HCT116 (cell line): ENCODE data around the gene EDDM3A. TPM values are rescaled to one million over a fixed set of nuclear protein-coding genes. Genes with fewer than 3 reads are reported as not detected.

ENCODE experiments used
- ATAC-seq: fragments of 200-7000 bp; cut with Tn5 transposase; 2 replicates; pipeline ENCODE4 v1.9.1; 2020; ENCODE audit warnings: mild to moderate bottlenecking, moderate library complexity
- BruUV-seq: library from RNA; stranded (reverse); fragments of 400-500 nt; replicated peaks from 2 replicates; lab custom pipeline; 2021; lab: Mats Ljungman, UMichigan
- CTCF ChIA-PET: fragments of 300-600 bp; sonication (Branson Sonifier 250); formaldehyde crosslinking; loops from one replicate; lab custom pipeline; 2021; ENCODE audit warnings: antibody characterized with exemption; lab: Charles Lee
- POLR2A ChIA-PET: fragments of 300-600, 350-600 bp; sonication (Branson Sonifier 250); formaldehyde crosslinking; loops from one replicate; lab custom pipeline; 2021; ENCODE audit warnings: antibody characterized with exemption; lab: Charles Lee
- RAD21 ChIA-PET, 2 experiments: fragments of 300-600 bp; sonication (Branson Sonifier 250); formaldehyde crosslinking; loops; one replicate each; lab custom pipeline; 2023; ENCODE audit warnings: low total read pairs in 2 of 2; ENCODE audit not compliant: uncharacterized antibody in 2 of 2, unreplicated experiment in 2 of 2, low non-redundant PET in 1 of 2; lab: Charles Lee
- DNase-seq: peaks from one replicate; pipeline ENCODE4 v3.0.0-alpha.2; 2010; ENCODE audit warnings: low read depth, low spot score
- H2AFZ ChIP-seq: fragments of 200-600 bp; shearing (Covaris generic), sonication (generic); 2 replicates; pipeline ENCODE4 v1.6.1; 2017; ENCODE audit warnings: low read depth, mixed run types, mixed read lengths, antibody characterized with exemption, low read length; ENCODE audit not compliant: poor library complexity, severe bottlenecking
- H3K27ac ChIP-seq: 2 replicates; pipeline ENCODE4 v1.5.1; 2012; ENCODE audit warnings: low read depth, low read length
- H3K27me3 ChIP-seq: fragments of 200-600 bp; sonication (generic); 2 replicates; pipeline ENCODE4 v1.6.1; 2016; ENCODE audit warnings: mixed run types, low read length, mixed read lengths; ENCODE audit not compliant: insufficient read depth
- H3K36me3 ChIP-seq, 2 experiments: fragments of 200-500 bp in 1 of 2; fragments of 200-600 bp in 1 of 2; sonication (Bioruptor generic) in 1 of 2; sonication (generic) in 1 of 2; 2 replicates each; pipeline versions ENCODE4 v1.5.1 to v1.6.1; 2014 to 2016; ENCODE audit warnings: low read length in 2 of 2, inconsistent platforms in 1 of 2, mixed read lengths in 1 of 2, mixed run types in 1 of 2; ENCODE audit not compliant: insufficient read depth in 2 of 2, control insufficient read depth in 1 of 2
- H3K4me1 ChIP-seq, 2 experiments: fragments of 200-600 bp in 1 of 2; sonication (generic) in 1 of 2; 2 replicates each; pipeline versions ENCODE4 v1.5.1 to v1.6.1; 2012 to 2017; ENCODE audit warnings: low read length in 2 of 2, inconsistent platforms in 1 of 2, mild to moderate bottlenecking in 1 of 2, mixed read lengths in 1 of 2, mixed run types in 1 of 2, moderate library complexity in 1 of 2; ENCODE audit not compliant: insufficient read depth in 2 of 2, control insufficient read depth in 1 of 2
- H3K4me2 ChIP-seq: fragments of 200-600 bp; sonication (generic); 2 replicates; pipeline ENCODE4 v1.6.1; 2017; ENCODE audit warnings: mixed run types, low read length, mixed read lengths
- H3K4me3 ChIP-seq, 2 experiments: fragments of 200-600 bp in 1 of 2; sonication (generic) in 1 of 2; replicated peaks in 1 of 2; 2 replicates each; pipeline ENCODE4 v1.5.1; 2011 to 2016; ENCODE audit warnings: low read length in 2 of 2, control low read depth in 1 of 2, low read depth in 1 of 2, mild to moderate bottlenecking in 1 of 2, mixed read lengths in 1 of 2, mixed run types in 1 of 2
- H3K79me2 ChIP-seq: fragments of 200-600 bp; sonication (generic); 2 replicates; pipeline ENCODE4 v1.6.1; 2017; ENCODE audit warnings: mild to moderate bottlenecking, mixed run types, low read length, moderate library complexity, mixed read lengths; ENCODE audit not compliant: insufficient read depth
- H3K9ac ChIP-seq: fragments of 200-600 bp; sonication (generic); 2 replicates; pipeline ENCODE4 v1.6.1; 2016; ENCODE audit warnings: low read length, mixed read lengths
- H3K9me2 ChIP-seq: fragments of 200-600 bp; sonication (generic), shearing (Covaris generic); 2 replicates; pipeline ENCODE4 v1.6.1; 2017; ENCODE audit warnings: mixed run types, mild to moderate bottlenecking, moderate library complexity; ENCODE audit not compliant: insufficient read depth
- H3K9me3 ChIP-seq, 2 experiments: fragments of 200-500 bp in 1 of 2; fragments of 200-600 bp in 1 of 2; sonication (Bioruptor generic) in 1 of 2; sonication (generic) in 1 of 2; 2 replicates each; pipeline ENCODE4 v1.6.1; 2014 to 2017; ENCODE audit warnings: low read length in 2 of 2, mixed read lengths in 2 of 2, inconsistent platforms in 1 of 2, low read depth in 1 of 2, mild to moderate bottlenecking in 1 of 2, mixed run types in 1 of 2, moderate library complexity in 1 of 2; ENCODE audit not compliant: control insufficient read depth in 1 of 2, insufficient read depth in 1 of 2
- H4K20me1 ChIP-seq: fragments of 200-600 bp; sonication (generic), shearing (Covaris generic); 2 replicates; pipeline ENCODE4 v1.6.1; 2017; ENCODE audit warnings: mixed run types, mild to moderate bottlenecking, moderate library complexity; ENCODE audit not compliant: insufficient read depth
- CBX3 ChIP-seq: IDR thresholded peaks from 2 replicates; pipeline ENCODE4 v1.6.1; 2012; ENCODE audit warnings: low read depth
- CEBPB ChIP-seq: IDR thresholded peaks from 2 replicates; pipeline ENCODE4 v1.6.1; 2012; ENCODE audit warnings: low read depth
- EGR1 ChIP-seq: IDR thresholded peaks from 2 replicates; pipeline ENCODE4 v1.6.1; 2012; ENCODE audit warnings: low read depth
- ELF1 ChIP-seq: IDR thresholded peaks from 2 replicates; pipeline ENCODE4 v1.6.1; 2012; ENCODE audit warnings: low read depth, borderline replicate concordance
- EZH2 ChIP-seq: fragments of 200-600 bp; sonication (generic); IDR thresholded peaks from 2 replicates; pipeline ENCODE4 v1.6.1; 2017; ENCODE audit warnings: antibody characterized with exemption, mixed run types
- EZH2phosphoT487 ChIP-seq: fragments of 200-600 bp; IDR thresholded peaks from 2 replicates; pipeline ENCODE4 v1.6.1; 2018; ENCODE audit warnings: antibody characterized with exemption, borderline replicate concordance
- FOSL1 ChIP-seq: IDR thresholded peaks from 2 replicates; pipeline ENCODE4 v1.6.1; 2012; ENCODE audit warnings: low read depth
- POLR2AphosphoS5 ChIP-seq: IDR thresholded peaks from 2 replicates; pipeline ENCODE4 v1.6.1; 2011; ENCODE audit warnings: mild to moderate bottlenecking, low read depth, low read length, moderate library complexity
- RAD21 ChIP-seq: IDR thresholded peaks from 2 replicates; pipeline ENCODE4 v1.6.1; 2012; ENCODE audit warnings: low read depth, mild to moderate bottlenecking
- SP1 ChIP-seq: IDR thresholded peaks from 2 replicates; pipeline ENCODE4 v1.6.1; 2012; ENCODE audit warnings: low read depth
- SRF ChIP-seq: IDR thresholded peaks from 2 replicates; pipeline ENCODE4 v1.6.1; 2012; ENCODE audit warnings: low read depth
- TCF7L2 ChIP-seq: IDR thresholded peaks from 2 replicates; pipeline ENCODE4 v1.7.0; 2011; ENCODE audit warnings: borderline replicate concordance, inconsistent platforms; ENCODE audit not compliant: insufficient read depth, insufficient read length; ENCODE audit errors: extremely low read depth
- YY1 ChIP-seq: IDR thresholded peaks from 2 replicates; pipeline ENCODE4 v1.6.1; 2011; ENCODE audit warnings: low read length, low read depth, moderate library complexity, mild to moderate bottlenecking; ENCODE audit not compliant: insufficient replicate concordance; ENCODE audit errors: extremely low read depth
- ZBTB33 ChIP-seq: IDR thresholded peaks from 2 replicates; pipeline ENCODE4 v1.6.1; 2011; ENCODE audit warnings: mild to moderate bottlenecking, low read length, moderate library complexity; ENCODE audit not compliant: insufficient replicate concordance; ENCODE audit errors: extremely low read depth
- ZFX ChIP-seq: fragments of 450-650 bp; IDR thresholded peaks from 2 replicates; pipeline ENCODE4 v1.6.1; 2017
- ZNF274 ChIP-seq: fragments of 200-500 bp; sonication (Bioruptor generic); IDR thresholded peaks from 2 replicates; pipeline ENCODE4 v1.6.1; 2014; ENCODE audit warnings: mild to moderate bottlenecking, low read depth, low read length, inconsistent platforms
- intact Hi-C: fragments of 100-400 bp; cut with micrococcal nuclease; formaldehyde crosslinking; loops from 2 replicates; pipeline ENCODE4 v1.10.0; 2022
- total RNA-seq: library from RNA; stranded (reverse); gene quantifications from one replicate; pipeline ENCODE4 v1.2.1, GENCODE V29; 2021; ENCODE audit not compliant: unreplicated experiment
- TF ChIP-seq, protein P1 (sequence below): IDR thresholded peaks from 2 replicates; pipeline ENCODE4 v1.6.1; 2012; ENCODE audit warnings: low read depth
- TF ChIP-seq, protein P2 (sequence below): IDR thresholded peaks from 2 replicates; pipeline ENCODE4 v1.6.1; 2012
- TF ChIP-seq, protein P3 (sequence below): IDR thresholded peaks from 2 replicates; pipeline ENCODE4 v1.6.1; 2012
- TF ChIP-seq, protein P4 (sequence below), 3 experiments: fragments of 200-600 bp in 1 of 3; sonication (generic) in 1 of 3; IDR thresholded peaks in 2 of 3; conservative IDR thresholded peaks in 1 of 3; 2 replicates each; pipeline ENCODE4 v1.5.1; 2012 to 2017; ENCODE audit warnings: low read depth in 2 of 3, low read length in 2 of 3, antibody characterized with exemption in 1 of 3, borderline replicate concordance in 1 of 3, control low read depth in 1 of 3, mild to moderate bottlenecking in 1 of 3, mixed read lengths in 1 of 3, mixed run types in 1 of 3, moderate library complexity in 1 of 3; ENCODE audit not compliant: insufficient read depth in 1 of 3

The EDDM3A gene
- total RNA-seq, 1 experiment from 2014 or later, result not detected

GRCh38 chr14:20730891-20731290 lies 14.8 kb upstream of the EDDM3A start:
- no peak for ATAC-seq

More at GRCh38 chr14:20730891-20731290, 14.8 kb upstream of the EDDM3A start:
- H3K27ac ChIP-seq, result no peak overlapping the region
- RAD21 ChIA-PET, result no interaction called here
- H3K4me1 ChIP-seq, result no peaks in the 10 kb centered on the region
- H3K9me3 ChIP-seq, result no peaks in the 10 kb centered on the region
- H2AFZ ChIP-seq, result no peak overlapping the region
- POLR2A ChIA-PET, result no interaction called here
- H3K9ac ChIP-seq, result no peak overlapping the region
- no peaks in the 10 kb centered on the region for H4K20me1 ChIP-seq
- no peak overlapping the region for H3K4me3 ChIP-seq
- TF ChIP-seq SRF (no peak), CBX3 (no peak), ZFX (no peak), EZH2phosphoT487 (no peak), SP1 (no peak), YY1 (no peak), TCF7L2 (no peak), ZBTB33 (no peak), FOSL1 (no peak), EGR1 (no peak), RAD21 (no peak), POLR2AphosphoS5 (no peak), EZH2 (no peak), CEBPB (no peak), ELF1 (no peak), ZNF274 (no peak)
- TF ChIP-seq, protein P1, sequence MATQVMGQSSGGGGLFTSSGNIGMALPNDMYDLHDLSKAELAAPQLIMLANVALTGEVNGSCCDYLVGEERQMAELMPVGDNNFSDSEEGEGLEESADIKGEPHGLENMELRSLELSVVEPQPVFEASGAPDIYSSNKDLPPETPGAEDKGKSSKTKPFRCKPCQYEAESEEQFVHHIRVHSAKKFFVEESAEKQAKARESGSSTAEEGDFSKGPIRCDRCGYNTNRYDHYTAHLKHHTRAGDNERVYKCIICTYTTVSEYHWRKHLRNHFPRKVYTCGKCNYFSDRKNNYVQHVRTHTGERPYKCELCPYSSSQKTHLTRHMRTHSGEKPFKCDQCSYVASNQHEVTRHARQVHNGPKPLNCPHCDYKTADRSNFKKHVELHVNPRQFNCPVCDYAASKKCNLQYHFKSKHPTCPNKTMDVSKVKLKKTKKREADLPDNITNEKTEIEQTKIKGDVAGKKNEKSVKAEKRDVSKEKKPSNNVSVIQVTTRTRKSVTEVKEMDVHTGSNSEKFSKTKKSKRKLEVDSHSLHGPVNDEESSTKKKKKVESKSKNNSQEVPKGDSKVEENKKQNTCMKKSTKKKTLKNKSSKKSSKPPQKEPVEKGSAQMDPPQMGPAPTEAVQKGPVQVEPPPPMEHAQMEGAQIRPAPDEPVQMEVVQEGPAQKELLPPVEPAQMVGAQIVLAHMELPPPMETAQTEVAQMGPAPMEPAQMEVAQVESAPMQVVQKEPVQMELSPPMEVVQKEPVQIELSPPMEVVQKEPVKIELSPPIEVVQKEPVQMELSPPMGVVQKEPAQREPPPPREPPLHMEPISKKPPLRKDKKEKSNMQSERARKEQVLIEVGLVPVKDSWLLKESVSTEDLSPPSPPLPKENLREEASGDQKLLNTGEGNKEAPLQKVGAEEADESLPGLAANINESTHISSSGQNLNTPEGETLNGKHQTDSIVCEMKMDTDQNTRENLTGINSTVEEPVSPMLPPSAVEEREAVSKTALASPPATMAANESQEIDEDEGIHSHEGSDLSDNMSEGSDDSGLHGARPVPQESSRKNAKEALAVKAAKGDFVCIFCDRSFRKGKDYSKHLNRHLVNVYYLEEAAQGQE, result no peak
- TF ChIP-seq, protein P2, sequence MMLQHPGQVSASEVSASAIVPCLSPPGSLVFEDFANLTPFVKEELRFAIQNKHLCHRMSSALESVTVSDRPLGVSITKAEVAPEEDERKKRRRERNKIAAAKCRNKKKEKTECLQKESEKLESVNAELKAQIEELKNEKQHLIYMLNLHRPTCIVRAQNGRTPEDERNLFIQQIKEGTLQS, result no peak
- TF ChIP-seq, protein P3, sequence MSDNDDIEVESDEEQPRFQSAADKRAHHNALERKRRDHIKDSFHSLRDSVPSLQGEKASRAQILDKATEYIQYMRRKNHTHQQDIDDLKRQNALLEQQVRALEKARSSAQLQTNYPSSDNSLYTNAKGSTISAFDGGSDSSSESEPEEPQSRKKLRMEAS, result no peak
- TF ChIP-seq, protein P4, sequence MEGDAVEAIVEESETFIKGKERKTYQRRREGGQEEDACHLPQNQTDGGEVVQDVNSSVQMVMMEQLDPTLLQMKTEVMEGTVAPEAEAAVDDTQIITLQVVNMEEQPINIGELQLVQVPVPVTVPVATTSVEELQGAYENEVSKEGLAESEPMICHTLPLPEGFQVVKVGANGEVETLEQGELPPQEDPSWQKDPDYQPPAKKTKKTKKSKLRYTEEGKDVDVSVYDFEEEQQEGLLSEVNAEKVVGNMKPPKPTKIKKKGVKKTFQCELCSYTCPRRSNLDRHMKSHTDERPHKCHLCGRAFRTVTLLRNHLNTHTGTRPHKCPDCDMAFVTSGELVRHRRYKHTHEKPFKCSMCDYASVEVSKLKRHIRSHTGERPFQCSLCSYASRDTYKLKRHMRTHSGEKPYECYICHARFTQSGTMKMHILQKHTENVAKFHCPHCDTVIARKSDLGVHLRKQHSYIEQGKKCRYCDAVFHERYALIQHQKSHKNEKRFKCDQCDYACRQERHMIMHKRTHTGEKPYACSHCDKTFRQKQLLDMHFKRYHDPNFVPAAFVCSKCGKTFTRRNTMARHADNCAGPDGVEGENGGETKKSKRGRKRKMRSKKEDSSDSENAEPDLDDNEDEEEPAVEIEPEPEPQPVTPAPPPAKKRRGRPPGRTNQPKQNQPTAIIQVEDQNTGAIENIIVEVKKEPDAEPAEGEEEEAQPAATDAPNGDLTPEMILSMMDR (IDR thresholded peaks at IDR 0.05 in 2 of 3, conservative IDR thresholded peaks at IDR 0.05 in 1 of 3; ENCODE audit: borderline replicate concordance in 1 of 3, insufficient read depth in 1 of 3, low read depth in 2 of 3, low read length in 2 of 3), result no peak
- TF ChIP-seq, all 23 proteins: peak for 0
- no peak for DNase-seq
- no peaks in the 10 kb centered on the region for H3K9me2 ChIP-seq
- H3K27me3 ChIP-seq, result peaks cover 16% of the 10 kb centered on the region
- intact Hi-C loops, result no loop called here
- H3K4me2 ChIP-seq, result no peak overlapping the region
- no peaks in the 10 kb centered on the region for H3K79me2 ChIP-seq
- no TSS peak for BruUV-seq
- H3K36me3 ChIP-seq, result no peaks in the 10 kb centered on the region
- CTCF ChIA-PET, result no interaction called here
